ENCODE data around the gene CCNT1. TPM values are rescaled to one million over a fixed set of nuclear protein-coding genes. Genes with fewer than 3 reads are reported as not detected.

CCNT1 gene
- total and polyA plus RNA-seq, 2 of the 13 experiments (the other 11 are each of a cell fraction or from before 2014, with no cell fraction given), result 18.0 to 28.2 TPM

DNA sequence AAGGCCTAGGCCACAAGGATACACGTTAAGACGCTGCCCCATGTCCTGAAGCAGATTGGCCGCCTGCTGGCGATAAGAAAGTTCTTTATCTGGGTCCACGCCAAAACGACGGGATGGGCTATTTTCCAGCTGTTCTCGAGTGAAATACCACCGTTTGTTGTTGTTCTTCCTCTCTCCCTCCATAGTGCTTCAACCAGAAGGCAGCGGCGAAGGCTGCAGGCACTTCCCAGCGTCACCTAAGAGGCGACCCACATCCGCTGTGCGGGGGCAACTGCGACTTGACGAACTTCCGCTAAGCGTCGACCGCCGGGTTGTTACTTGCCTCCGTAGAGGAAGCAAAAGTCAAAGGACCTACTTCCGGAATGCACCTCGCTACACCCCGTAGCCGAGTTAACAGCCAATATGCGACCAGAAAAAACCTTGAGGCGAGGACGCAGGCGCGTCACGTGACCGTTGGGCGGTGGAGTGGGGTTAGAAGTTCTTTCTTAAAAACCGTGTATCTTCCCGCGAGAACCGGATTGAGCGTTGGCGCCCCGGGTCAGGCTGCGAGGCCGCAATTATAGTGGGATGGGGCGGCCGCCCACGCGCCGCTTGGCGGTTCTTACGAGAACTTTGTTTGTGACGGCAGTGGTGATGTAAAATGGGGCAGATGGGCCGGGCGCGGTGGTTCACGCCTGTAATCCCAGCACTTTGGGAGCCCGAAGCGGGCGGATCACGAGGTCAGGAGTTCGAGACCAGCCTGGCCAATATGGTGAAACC, at the start of gene CCNT1 (continued):
- TF ChIP-seq, protein P1, sequence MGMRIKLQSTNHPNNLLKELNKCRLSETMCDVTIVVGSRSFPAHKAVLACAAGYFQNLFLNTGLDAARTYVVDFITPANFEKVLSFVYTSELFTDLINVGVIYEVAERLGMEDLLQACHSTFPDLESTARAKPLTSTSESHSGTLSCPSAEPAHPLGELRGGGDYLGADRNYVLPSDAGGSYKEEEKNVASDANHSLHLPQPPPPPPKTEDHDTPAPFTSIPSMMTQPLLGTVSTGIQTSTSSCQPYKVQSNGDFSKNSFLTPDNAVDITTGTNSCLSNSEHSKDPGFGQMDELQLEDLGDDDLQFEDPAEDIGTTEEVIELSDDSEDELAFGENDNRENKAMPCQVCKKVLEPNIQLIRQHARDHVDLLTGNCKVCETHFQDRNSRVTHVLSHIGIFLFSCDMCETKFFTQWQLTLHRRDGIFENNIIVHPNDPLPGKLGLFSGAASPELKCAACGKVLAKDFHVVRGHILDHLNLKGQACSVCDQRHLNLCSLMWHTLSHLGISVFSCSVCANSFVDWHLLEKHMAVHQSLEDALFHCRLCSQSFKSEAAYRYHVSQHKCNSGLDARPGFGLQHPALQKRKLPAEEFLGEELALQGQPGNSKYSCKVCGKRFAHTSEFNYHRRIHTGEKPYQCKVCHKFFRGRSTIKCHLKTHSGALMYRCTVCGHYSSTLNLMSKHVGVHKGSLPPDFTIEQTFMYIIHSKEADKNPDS (CRISPR knock-in tag; IDR thresholded peaks at IDR 0.05), result peak; percentile 61; the same call in 1 of the 2 replicates
- no peak for TF ChIP-seq SOX13 (IDR thresholded peaks at IDR 0.05)
- peak in 1 of 2 experiments; percentile 31; a peak in 1 of 4 replicates for TF ChIP-seq SOX13 (CRISPR knock-in tag; conservative IDR thresholded peaks at IDR 0.05 in 1 of 2, IDR thresholded peaks at IDR 0.05 in 1 of 2)
- TF ChIP-seq ZKSCAN1 (IDR thresholded peaks at IDR 0.05; ENCODE audit: low read length), result no peak
- TF ChIP-seq ZFYVE20 (CRISPR knock-in tag; IDR thresholded peaks at IDR 0.05; ENCODE audit: borderline replicate concordance, low read depth), result 0 out of 2 replicates have a peak, but pooled peaks have one; percentile 52
- peak; percentile 86 for TF ChIP-seq POLR2G (IDR thresholded peaks at IDR 0.05; ENCODE audit: low read depth, low read length)
- no peak for TF ChIP-seq KDM4B (CRISPR knock-in tag; IDR thresholded peaks at IDR 0.05)
- TF ChIP-seq, protein P2, sequence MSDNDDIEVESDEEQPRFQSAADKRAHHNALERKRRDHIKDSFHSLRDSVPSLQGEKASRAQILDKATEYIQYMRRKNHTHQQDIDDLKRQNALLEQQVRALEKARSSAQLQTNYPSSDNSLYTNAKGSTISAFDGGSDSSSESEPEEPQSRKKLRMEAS (IDR thresholded peaks at IDR 0.05), result peak; percentile 86
- TF ChIP-seq ZNF547 (CRISPR knock-in tag; IDR thresholded peaks at IDR 0.05), result peak; percentile 48; the same call in 1 of the 2 replicates
- TF ChIP-seq MAF1 (CRISPR knock-in tag; IDR thresholded peaks at IDR 0.05; ENCODE audit: borderline replicate concordance), result no peak
- no peak for TF ChIP-seq HHEX (CRISPR knock-in tag; IDR thresholded peaks at IDR 0.05)
- TF ChIP-seq SOX5 (CRISPR knock-in tag; IDR thresholded peaks at IDR 0.05; ENCODE audit: borderline replicate concordance), result peak; percentile 71
- TF ChIP-seq POLR2AphosphoS5 (IDR thresholded peaks at IDR 0.05; ENCODE audit: low read depth, low read length), result peak; percentile 91
- TF ChIP-seq JARID2 (CRISPR knock-in tag; IDR thresholded peaks at IDR 0.05; ENCODE audit: insufficient replicate concordance), result no peak
- peak; percentile 39; the same call in 1 of the 2 replicates for TF ChIP-seq MIXL1 (CRISPR knock-in tag; IDR thresholded peaks at IDR 0.05)
- TF ChIP-seq ZNF121 (CRISPR knock-in tag; IDR thresholded peaks at IDR 0.05), result peak; percentile 21; the same call in 1 of the 2 replicates
- no peak; the same call in 1 of the 2 replicates for TF ChIP-seq ONECUT2 (CRISPR knock-in tag; IDR thresholded peaks at IDR 0.05)
- TF ChIP-seq ZNF20 (CRISPR knock-in tag; IDR thresholded peaks at IDR 0.05), result no peak; the same call in 1 of the 2 replicates
- no peak for TF ChIP-seq HMG20A (CRISPR knock-in tag; IDR thresholded peaks at IDR 0.05; ENCODE audit: borderline replicate concordance)
- peak; percentile 86 for TF ChIP-seq RXRB (CRISPR knock-in tag; IDR thresholded peaks at IDR 0.05; ENCODE audit: borderline replicate concordance)
- TF ChIP-seq ZNF496 (CRISPR knock-in tag; IDR thresholded peaks at IDR 0.05; ENCODE audit: insufficient replicate concordance), result no peak
- TF ChIP-seq ARNT (IDR thresholded peaks at IDR 0.05), result no peak
- TF ChIP-seq ZSCAN25 (CRISPR knock-in tag; IDR thresholded peaks at IDR 0.05), result 0 out of 2 replicates have a peak, but pooled peaks have one; percentile 15
- TF ChIP-seq ZNF598 (CRISPR knock-in tag; IDR thresholded peaks at IDR 0.05; ENCODE audit: borderline replicate concordance), result peak; percentile 61; the same call in 1 of the 2 replicates
- no peak for TF ChIP-seq CEBPB (IDR thresholded peaks at IDR 0.05; ENCODE audit: borderline replicate concordance, low read depth, low read length)
- no peak for TF ChIP-seq TBP (CRISPR knock-in tag; IDR thresholded peaks at IDR 0.05)
- TF ChIP-seq ELF4 (CRISPR knock-in tag; IDR thresholded peaks at IDR 0.05; ENCODE audit: borderline replicate concordance), result peak; percentile 97
- peak; percentile 83 for TF ChIP-seq KDM5B (CRISPR knock-in tag; IDR thresholded peaks at IDR 0.05; ENCODE audit: borderline replicate concordance)
- TF ChIP-seq FOXA3 (CRISPR knock-in tag; IDR thresholded peaks at IDR 0.05), result peak; percentile 64
- TF ChIP-seq SOX6 (IDR thresholded peaks at IDR 0.05), result no peak
- TF ChIP-seq SOX6 (CRISPR knock-in tag; IDR thresholded peaks at IDR 0.05), result peak; percentile 74
- TF ChIP-seq ZNF331 (CRISPR knock-in tag; IDR thresholded peaks at IDR 0.05), result no peak
- TF ChIP-seq HNRNPL (IDR thresholded peaks at IDR 0.05; ENCODE audit: low read depth, low read length), result 0 out of 2 replicates have a peak, but pooled peaks have one; percentile 27
